ENCODE data around the gene WDFY4.

WDFY4 gene

GRCh38 chr10:48890888-48891850 lies 206.5 kb downstream of the WDFY4 start:
- DNase-seq = no peak

- DNase-seq = no peak
Measured at GRCh38 chr10:48894911-48895802, 210.5 kb downstream of the WDFY4 start.

GRCh38 chr10:48895803-48896195 lies 211.1 kb downstream of the WDFY4 start:
- DNase-seq = no peak

- DNase-seq = no peak
Measured at GRCh38 chr10:48896756-48897440, 212.2 kb downstream of the WDFY4 start.

GRCh38 chr10:48897441-48897790 lies 212.7 kb downstream of the WDFY4 start:
- no peak for DNase-seq

GRCh38 chr10:48898426-48898825 lies 213.8 kb downstream of the WDFY4 start:
- DNase-seq = no peak

GRCh38 chr10:48899781-48900180 lies 215.1 kb downstream of the WDFY4 start:
- DNase-seq = no peak

GRCh38 chr10:48900371-48900801 lies 215.7 kb downstream of the WDFY4 start:
- DNase-seq = no peak

GRCh38 chr10:48901319-48901718 lies 216.6 kb downstream of the WDFY4 start:
- DNase-seq = no peak

GRCh38 chr10:48902096-48902495 lies 217.4 kb downstream of the WDFY4 start:
- no peak for DNase-seq

GRCh38 chr10:48903151-48903550 lies 218.5 kb downstream of the WDFY4 start:
- DNase-seq = no peak

- DNase-seq = no peak
Measured at GRCh38 chr10:48904861-48905260, 220.2 kb downstream of the WDFY4 start.

- DNase-seq = no peak
Measured at GRCh38 chr10:48905311-48905710, 220.6 kb downstream of the WDFY4 start.

- DNase-seq = no peak
Measured at GRCh38 chr10:48906841-48907240, 222.2 kb downstream of the WDFY4 start.

GRCh38 chr10:48907730-48908129 lies 223.1 kb downstream of the WDFY4 start:
- no peak for DNase-seq

GRCh38 chr10:48910548-48910947 lies 225.9 kb downstream of the WDFY4 start:
- no peak for DNase-seq

GRCh38 chr10:48913674-48914073 lies 229.0 kb downstream of the WDFY4 start:
- no peak for DNase-seq

- no peak for DNase-seq
Measured at GRCh38 chr10:48923748-48924147, 239.1 kb downstream of the WDFY4 start.

- DNase-seq = no peak
Measured at GRCh38 chr10:48924988-48925387, 240.3 kb downstream of the WDFY4 start.

GRCh38 chr10:48926255-48926654 lies 241.6 kb downstream of the WDFY4 start:
- no peak for DNase-seq

GRCh38 chr10:48926764-48927540 lies 242.3 kb downstream of the WDFY4 start:
- DNase-seq = no peak

GRCh38 chr10:48929413-48929990 lies 244.8 kb downstream of the WDFY4 start:
- DNase-seq = no peak

All from NCI-H526 treated with DMSO at 0.1 percent for 48 hours (cell line).